Fibroblast of skin of scalp (primary cell): ENCODE results near the gene FCGR3B.
"Not testable (repeated sequence)": the region's sequence is repeated elsewhere in the genome, so short reads cannot be mapped to it uniquely, and the experiment has no call there.

Experiments used
- DNase-seq: peaks from one replicate; pipeline ENCODE4 v3.0.0-alpha.2; 2013

Gene FCGR3B

DNA sequence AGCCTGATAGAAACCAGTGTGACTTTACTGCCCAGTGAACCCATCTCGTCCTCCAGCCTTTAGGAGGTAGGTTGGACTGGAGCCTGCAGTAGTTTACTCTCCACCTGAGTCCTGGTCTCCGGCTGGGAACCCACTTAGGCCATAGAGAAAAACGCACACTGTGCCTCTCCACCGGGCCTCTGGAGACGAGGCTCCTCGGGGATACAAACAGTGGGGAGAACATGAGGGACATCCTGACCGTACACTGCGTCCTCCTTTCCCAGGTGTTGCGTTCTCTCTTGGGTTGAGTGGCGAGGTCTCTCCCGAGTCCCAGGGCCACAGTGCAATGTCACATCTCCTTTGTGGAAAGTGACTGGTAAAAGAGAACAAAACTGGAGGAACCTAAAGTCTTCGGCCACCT, 26.0 kb downstream of the FCGR3B start:
- DNase-seq: not testable (repeated sequence)

DNA sequence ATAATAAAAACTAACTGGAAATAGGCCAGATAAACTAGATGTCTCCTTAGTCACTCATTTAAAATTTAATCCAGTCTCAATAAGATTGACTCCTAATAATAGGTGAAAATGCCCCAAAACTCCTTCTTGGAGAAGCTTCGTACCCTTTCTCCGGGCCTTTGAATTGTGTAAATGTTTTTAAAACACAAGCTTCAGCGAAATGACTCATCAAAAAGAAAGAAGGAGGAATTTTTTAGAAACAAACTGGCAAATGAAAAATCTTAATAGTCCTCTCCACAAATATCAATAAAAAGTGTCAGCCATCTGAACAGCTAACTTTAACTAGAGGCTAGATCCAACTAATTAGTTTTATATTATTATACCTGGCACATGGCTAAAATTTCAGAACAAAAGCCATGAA, 33.9 kb downstream of the FCGR3B start:
- DNase-seq: not testable (repeated sequence)

DNA sequence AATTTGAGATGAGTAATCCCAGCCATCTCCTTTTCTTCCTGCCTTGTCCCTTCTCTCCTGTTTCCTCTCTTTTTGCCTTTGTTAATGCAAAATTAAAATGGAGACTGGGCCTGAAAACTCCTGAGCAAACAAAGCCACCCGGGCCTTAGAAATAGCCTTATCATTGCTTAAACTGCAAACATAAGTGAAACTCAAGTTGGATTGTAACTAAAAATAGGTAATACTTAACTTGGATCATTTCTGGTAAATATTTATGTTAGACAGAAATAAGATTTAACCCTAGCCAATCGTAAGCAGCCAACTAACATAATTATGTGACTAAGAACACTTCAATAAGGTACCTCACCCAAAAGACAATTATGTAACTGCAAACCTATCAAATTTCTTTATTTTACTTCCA, 35.4 kb downstream of the FCGR3B start:
- not testable (repeated sequence) for DNase-seq

DNA sequence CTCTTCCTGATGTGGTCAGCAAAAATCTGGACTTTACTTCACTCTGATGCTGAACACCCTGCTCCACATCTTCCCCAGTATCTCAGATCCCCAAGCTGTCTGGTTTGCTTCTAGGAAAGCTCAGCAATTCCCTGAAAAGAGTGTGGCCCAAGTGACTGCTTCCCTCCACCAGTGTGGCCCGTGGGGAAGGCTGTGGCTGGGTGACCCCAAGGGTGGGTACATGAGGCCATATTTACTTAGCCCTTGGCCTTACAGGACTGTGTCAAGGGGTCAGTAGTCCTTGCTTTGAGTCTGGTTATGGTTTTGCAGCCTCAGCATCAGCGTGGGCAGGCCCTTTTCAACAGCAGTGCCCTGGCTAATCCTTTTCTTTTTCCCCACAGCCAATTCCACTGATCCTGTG, 35.8 kb downstream of the FCGR3B start:
- DNase-seq: not testable (repeated sequence)

DNA sequence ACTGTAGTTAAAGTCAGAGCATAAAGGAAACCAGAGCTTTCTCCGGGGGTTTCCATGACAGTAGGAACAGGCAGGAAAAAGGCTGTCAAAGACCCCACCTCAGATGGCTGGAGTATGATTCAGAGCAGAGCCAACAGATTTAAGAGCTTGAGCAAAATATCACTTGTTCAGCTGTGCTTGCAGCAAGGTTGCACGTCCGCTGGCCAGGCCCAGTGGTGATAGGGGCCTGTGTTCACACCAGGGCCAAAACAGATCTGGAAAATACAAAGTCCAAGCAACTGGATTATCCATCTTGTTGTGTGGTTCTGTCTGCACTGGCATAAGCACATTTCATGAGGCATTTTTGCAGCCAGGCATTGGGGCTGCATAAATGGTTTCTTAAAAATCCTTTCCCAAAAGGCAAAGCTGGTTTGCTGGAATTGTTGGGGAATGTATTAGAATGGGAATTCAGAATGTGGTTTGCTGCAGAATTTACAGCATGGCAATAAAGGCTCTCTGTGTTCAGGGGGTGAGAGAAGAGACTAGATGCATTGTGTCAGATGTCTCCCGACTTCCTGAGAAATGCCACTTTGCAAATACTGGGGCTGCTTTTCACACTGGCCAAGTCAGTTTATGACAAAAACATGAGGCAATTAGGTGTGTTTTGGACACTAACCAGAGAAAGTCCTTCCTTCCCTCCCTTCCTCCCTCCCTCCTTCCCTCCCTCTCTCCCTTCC, 36.5 kb downstream of the FCGR3B start:
- DNase-seq: not testable (repeated sequence)

DNA sequence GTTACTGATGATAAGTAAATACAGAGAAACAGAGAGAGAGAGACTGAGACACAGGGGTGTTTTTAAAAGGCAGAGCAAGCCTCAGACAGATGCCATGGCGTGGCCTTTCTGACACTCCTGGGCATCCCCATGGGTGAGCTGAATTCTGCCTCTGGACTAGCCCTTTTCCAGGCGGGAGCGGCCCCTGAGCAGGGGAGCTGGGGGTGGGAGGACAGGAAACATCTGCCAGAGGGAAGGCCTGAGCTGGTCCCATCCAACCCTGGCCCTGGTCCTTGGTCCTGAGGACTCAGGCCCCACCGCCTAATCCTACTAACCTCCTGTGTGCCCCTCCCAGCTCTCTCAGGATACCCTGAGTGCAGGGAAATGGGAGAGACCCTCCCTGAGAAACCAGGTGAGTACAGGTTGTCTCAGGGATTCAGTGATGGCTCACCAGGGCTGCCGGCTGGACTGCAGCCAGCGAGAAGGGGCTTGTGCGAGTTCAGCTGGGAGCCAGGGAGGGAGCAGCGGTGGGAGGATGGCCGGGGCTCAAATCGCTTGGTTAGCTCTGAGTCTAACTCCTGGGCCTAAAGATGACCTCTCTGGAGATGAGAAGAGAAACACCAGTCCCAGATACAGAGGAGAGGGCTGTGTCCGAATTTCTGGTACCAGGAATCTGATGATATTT, 37.8 kb downstream of the FCGR3B start:
- DNase-seq: not testable (repeated sequence)

DNA sequence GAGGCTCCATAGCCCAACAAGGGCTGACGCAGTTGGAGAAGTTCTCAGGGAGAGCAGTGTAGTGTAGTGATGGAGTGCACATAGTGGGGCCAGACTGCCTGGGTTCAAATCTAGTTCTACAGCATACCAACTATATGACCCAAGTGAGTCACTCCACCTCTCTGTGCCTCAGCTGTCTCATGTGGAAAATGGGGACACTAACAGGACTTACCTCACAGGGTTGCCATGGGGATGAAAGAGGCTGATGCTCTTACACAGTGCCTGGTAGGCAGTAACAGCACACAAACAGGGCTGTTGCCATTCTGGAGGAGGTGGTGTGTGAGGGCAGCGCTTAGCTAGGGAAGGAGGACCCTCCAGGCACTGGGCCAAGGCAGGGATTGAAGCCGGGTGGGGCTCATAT, 38.4 kb downstream of the FCGR3B start:
- not testable (repeated sequence) for DNase-seq

DNA sequence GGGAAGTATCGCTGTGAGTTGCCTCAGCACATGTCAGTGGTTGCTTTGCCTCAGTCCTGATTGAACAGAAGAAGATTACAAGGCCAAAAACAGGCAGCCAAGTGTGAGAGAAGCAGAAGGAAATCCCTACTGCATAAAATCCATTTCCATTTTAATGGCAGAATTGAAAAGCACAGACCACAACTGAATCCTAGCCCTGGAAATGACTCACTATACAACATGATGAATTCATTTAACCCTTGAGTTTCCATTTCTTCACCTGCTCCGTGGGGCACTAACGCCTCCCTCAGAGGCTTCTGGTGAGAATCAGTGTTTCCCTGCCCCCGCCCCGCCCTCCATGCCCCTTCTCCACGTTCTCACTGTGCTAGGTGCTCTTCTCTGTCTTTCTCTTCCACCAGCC, 41.1 kb downstream of the FCGR3B start:
- DNase-seq: not testable (repeated sequence)

DNA sequence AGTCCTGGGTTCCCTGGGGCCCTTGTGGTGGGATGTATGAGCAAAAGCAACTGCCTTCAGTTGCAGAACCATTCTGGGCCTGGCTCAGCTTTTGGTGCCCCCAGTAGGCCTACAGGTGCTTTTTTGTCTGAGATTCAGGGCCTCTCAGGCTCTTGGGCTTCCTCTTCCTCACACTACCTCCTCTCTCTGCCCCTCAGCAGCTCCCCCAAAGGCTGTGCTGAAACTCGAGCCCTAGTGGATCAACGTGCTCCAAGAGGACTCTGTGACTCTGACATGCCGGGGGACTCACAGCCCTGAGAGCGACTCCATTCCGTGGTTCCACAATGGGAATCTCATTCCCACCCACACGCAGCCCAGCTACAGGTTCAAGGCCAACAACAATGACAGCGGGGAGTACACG, 41.6 kb downstream of the FCGR3B start:
- DNase-seq: not testable (repeated sequence)

DNA sequence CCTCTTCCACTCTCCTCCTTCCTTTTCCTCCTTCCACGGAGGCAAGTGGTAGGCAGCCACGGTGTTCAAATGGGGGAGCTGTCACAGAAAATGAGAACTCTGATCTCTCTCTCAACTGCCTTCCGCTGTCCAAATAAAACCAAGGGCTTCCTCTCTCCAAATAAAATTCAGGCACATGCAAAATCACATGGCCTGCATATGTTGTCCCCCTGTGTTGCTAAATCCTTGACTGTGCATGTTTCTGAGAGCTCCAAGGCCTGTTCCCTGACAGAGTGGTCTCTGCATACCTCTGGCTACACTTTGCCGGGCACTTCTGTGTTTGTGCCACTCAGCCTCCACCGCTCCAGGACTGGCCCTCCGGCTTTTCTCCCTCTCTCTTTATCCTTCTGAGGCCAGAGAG, 42.4 kb downstream of the FCGR3B start:
- not testable (repeated sequence) for DNase-seq

DNA sequence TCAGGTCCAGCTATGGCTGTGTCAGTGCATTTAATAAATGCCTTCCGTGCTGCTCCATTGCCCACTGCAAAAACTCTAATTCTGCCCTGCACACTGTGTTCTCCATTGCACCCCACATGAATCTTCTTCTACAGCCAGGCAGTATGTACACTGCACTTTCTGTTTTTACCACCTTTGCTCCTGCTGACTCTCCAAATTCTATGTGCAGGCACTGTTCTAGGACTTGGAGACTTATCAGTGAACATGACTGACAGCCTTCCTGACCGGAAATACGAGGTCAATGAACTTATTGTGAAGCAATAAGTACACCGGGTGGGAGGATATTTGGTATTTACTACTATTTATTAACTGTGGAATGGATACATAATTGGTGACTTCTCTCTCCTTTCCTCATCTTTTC, 48.1 kb downstream of the FCGR3B start:
- not testable (repeated sequence) for DNase-seq

DNA sequence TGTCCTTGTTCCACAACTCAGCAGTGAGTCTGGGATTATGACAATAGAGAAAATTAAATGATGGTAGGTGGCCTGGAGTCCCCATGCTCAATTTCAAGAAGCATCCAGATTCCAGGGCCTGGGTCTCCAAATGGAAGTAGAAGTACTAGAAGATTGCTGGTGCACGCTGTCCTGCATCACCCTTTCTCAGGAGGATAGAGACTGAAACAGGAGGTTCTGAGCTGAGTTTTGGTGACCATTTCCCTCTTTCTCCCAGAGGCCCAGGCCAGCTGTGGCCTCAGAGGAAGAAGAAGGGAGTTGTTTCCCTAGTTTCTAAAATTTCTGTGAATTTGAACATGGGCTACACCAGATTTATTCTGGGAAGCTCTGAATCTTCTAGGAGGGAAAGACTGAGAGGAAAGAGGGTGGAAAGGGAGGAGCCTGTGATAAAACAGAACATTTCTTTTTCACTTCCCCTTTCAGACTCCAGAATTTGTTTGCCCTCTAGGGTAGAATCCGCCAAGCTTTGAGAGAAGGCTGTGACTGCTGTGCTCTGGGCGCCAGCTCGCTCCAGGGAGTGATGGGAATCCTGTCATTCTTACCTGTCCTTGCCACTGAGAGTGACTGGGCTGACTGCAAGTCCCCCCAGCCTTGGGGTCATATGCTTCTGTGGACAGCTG, 50.0 kb downstream of the FCGR3B start:
- not testable (repeated sequence) for DNase-seq

DNA sequence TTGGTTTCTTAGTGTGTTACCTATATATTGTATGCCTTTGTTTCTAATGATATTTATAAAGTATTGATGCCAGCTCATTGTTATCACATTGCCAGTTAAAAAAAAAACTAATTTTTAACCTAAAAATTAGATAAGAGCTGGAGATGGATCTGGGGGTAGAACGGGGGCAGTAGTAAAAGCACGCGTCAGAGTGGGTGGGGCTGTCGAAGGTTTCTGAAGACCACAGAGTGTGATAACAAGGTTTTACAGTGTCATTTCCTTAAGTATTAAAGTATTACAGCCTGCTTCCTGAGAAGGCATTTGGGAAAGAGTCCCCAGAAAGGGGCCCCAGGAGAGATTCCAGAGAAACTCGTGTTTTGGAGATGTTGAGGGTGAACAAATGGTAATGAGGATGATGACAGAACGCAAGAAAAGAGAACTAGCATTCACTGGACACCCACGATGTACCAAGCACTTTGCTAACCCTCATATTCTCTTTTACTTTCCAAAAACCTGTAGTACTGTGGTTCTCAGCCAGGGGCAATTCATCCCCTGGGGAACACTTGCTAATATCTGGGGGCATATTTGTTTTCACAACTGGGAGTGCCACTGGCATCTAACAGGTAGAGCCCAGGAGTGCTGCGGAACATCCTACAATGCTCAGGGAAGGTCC, 51.0 kb downstream of the FCGR3B start:
- DNase-seq: not testable (repeated sequence)

DNA sequence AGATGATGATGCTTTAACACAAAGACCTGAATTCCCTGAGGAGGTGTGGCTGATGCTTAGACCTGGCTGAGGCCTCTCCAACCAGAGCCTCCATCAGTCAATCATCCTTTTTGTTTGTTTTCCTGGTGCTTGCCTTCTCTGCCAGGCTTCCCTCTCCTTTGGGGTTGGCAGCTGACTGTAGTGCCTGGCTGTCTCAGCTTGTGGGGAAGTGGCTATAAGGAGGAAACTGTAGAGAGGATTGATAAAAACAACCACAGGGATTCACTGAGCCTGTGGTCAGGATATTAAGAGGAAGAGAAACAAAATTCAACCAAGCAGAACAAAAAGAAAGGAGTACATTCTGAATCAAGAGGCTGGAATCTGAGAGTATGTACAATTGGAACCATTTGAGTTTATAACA, 54.3 kb downstream of the FCGR3B start:
- not testable (repeated sequence) for DNase-seq
